ENCODE measurements around the gene ANXA9. TPM values are rescaled to one million over a fixed set of nuclear protein-coding genes. Genes with fewer than 3 reads are reported as not detected.

The ANXA9 gene
- total and polyA plus RNA-seq, 2 experiments from 2014 or later: 1.4 to 2.2 TPM

GRCh38 chr1:151003180-151003579 lies 21.1 kb downstream of the ANXA9 start:
- H2AFZ ChIP-seq: no peak overlapping the region
- Mint-ChIP-seq H3K9me3 (no peaks in the 10 kb centered on the region), H3K4me3 (no peak overlapping the region), H3K27me3 (ENCODE audit: insufficient read depth, low read depth, poor library complexity) (peaks cover 27% of the 10 kb centered on the region), H3K27ac (no peak overlapping the region), H3K4me1 (peaks cover 33% of the 10 kb centered on the region), H3K36me3 (ENCODE audit: low read depth) (peaks cover 3% of the 10 kb centered on the region; the same call in 2 of the 3 replicates)
- H3K4me3 ChIP-seq: no peak overlapping the region
- H3K27ac ChIP-seq (ENCODE audit: low read depth): no peak overlapping the region
- H3K79me2 ChIP-seq (replicated peaks; ENCODE audit: insufficient read depth): no peaks in the 10 kb centered on the region
- H3K9me2 ChIP-seq (ENCODE audit: insufficient read depth): no peaks in the 10 kb centered on the region
- no peaks in the 10 kb centered on the region for H3K27me3 ChIP-seq (ENCODE audit: insufficient read depth)
- H3K36me3 ChIP-seq (ENCODE audit: insufficient read depth): no peaks in the 10 kb centered on the region
- H3K4me1 ChIP-seq (ENCODE audit: insufficient read depth): peaks cover 22% of the 10 kb centered on the region
- H4K20me1 ChIP-seq (replicated peaks; ENCODE audit: insufficient read depth): no peaks in the 10 kb centered on the region
- peaks cover 10% of the 10 kb centered on the region; the same call in 1 of the 2 replicates for H3F3A ChIP-seq (replicated peaks; ENCODE audit: low read depth)
- H3K4me2 ChIP-seq: no peak overlapping the region
- ATAC-seq (no peak), DNase-seq (ENCODE audit: low spot score) (no peak)
- TF ChIP-seq, protein P1, sequence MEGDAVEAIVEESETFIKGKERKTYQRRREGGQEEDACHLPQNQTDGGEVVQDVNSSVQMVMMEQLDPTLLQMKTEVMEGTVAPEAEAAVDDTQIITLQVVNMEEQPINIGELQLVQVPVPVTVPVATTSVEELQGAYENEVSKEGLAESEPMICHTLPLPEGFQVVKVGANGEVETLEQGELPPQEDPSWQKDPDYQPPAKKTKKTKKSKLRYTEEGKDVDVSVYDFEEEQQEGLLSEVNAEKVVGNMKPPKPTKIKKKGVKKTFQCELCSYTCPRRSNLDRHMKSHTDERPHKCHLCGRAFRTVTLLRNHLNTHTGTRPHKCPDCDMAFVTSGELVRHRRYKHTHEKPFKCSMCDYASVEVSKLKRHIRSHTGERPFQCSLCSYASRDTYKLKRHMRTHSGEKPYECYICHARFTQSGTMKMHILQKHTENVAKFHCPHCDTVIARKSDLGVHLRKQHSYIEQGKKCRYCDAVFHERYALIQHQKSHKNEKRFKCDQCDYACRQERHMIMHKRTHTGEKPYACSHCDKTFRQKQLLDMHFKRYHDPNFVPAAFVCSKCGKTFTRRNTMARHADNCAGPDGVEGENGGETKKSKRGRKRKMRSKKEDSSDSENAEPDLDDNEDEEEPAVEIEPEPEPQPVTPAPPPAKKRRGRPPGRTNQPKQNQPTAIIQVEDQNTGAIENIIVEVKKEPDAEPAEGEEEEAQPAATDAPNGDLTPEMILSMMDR (conservative IDR thresholded peaks at IDR 0.05; ENCODE audit: low read depth in 2 of 2): no peak
- TF ChIP-seq EZH2 (IDR thresholded peaks at IDR 0.05; ENCODE audit: low read depth, unreplicated experiment) (no peak), NANOG (IDR thresholded peaks at IDR 0.05; ENCODE audit: borderline replicate concordance) (no peak), ZNF114 (CRISPR knock-in tag; IDR thresholded peaks at IDR 0.05) (no peak), EZH2phosphoT487 (IDR thresholded peaks at IDR 0.05; ENCODE audit: unreplicated experiment) (no peak), STAT1 (IDR thresholded peaks at IDR 0.05; ENCODE audit: unreplicated experiment) (no peak)

DNA sequence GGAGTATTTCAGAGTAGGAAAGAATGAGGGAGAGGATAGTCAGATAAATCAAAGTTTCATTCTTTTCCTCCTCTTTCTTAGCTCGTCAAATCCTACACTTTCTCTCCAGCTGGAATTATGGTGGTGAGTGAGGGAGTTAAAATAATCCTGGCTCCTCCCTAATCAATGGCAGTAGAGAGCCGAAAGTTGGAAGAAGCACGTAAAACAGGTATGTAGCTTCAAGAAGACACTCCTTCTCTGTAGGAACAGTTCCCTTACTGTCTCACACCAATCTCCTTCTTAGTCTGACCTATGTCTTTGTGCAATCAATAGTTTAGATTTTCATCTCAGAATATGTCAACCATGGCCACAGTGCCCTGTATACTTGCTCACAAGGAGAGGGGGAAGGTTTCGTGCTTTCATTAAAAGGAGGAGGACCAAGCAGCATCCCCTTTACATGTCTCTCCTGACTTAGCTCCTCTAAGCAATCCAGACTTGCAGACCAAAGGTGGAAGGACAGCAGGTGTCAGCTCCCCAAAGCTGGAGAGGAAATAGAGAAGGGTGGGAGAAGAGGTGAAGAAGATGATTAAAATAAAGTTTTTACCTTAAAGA lies 23.7 kb downstream of the ANXA9 start:
- H3K36me3 ChIP-seq (ENCODE audit: insufficient read depth): no peaks in the 10 kb centered on the region
- peak overlapping the region; percentile 51 for H3K4me3 ChIP-seq
- H3K9me3 Mint-ChIP-seq: no peaks in the 10 kb centered on the region
- DNase-seq (ENCODE audit: low spot score) (no peak), ATAC-seq (no peak)
- no peaks in the 10 kb centered on the region for H3K9me2 ChIP-seq (ENCODE audit: insufficient read depth)
- H3K79me2 ChIP-seq (replicated peaks; ENCODE audit: insufficient read depth): peaks cover 15% of the 10 kb centered on the region
- peaks cover 41% of the 10 kb centered on the region for H3K4me1 Mint-ChIP-seq
- no peaks in the 10 kb centered on the region for H3K27me3 ChIP-seq (ENCODE audit: insufficient read depth)
- peak overlapping the region; percentile 96 for H3K27ac Mint-ChIP-seq
- H3K4me1 ChIP-seq (ENCODE audit: insufficient read depth): peaks cover 25% of the 10 kb centered on the region
- peak overlapping the region; percentile 94 for H3K4me3 Mint-ChIP-seq
- peak overlapping the region; percentile 85 for H3K4me2 ChIP-seq
- peak overlapping the region; percentile 60 for H2AFZ ChIP-seq
- peak overlapping the region; percentile 73; the same call in 1 of the 2 replicates for H3K27ac ChIP-seq (ENCODE audit: low read depth)
- no peaks in the 10 kb centered on the region for H4K20me1 ChIP-seq (replicated peaks; ENCODE audit: insufficient read depth)
- peaks cover 25% of the 10 kb centered on the region for H3K27me3 Mint-ChIP-seq (ENCODE audit: insufficient read depth, low read depth, poor library complexity)
- H3K36me3 Mint-ChIP-seq (ENCODE audit: low read depth): peaks cover 3% of the 10 kb centered on the region; the same call in 2 of the 3 replicates
- peaks cover 10% of the 10 kb centered on the region; the same call in 1 of the 2 replicates for H3F3A ChIP-seq (replicated peaks; ENCODE audit: low read depth)
- TF ChIP-seq STAT1 (IDR thresholded peaks at IDR 0.05; ENCODE audit: unreplicated experiment): no peak
- no peak for TF ChIP-seq ETS1 (IDR thresholded peaks at IDR 0.05)
- TF ChIP-seq ZNF114 (CRISPR knock-in tag; IDR thresholded peaks at IDR 0.05): no peak
- TF ChIP-seq, protein P2, sequence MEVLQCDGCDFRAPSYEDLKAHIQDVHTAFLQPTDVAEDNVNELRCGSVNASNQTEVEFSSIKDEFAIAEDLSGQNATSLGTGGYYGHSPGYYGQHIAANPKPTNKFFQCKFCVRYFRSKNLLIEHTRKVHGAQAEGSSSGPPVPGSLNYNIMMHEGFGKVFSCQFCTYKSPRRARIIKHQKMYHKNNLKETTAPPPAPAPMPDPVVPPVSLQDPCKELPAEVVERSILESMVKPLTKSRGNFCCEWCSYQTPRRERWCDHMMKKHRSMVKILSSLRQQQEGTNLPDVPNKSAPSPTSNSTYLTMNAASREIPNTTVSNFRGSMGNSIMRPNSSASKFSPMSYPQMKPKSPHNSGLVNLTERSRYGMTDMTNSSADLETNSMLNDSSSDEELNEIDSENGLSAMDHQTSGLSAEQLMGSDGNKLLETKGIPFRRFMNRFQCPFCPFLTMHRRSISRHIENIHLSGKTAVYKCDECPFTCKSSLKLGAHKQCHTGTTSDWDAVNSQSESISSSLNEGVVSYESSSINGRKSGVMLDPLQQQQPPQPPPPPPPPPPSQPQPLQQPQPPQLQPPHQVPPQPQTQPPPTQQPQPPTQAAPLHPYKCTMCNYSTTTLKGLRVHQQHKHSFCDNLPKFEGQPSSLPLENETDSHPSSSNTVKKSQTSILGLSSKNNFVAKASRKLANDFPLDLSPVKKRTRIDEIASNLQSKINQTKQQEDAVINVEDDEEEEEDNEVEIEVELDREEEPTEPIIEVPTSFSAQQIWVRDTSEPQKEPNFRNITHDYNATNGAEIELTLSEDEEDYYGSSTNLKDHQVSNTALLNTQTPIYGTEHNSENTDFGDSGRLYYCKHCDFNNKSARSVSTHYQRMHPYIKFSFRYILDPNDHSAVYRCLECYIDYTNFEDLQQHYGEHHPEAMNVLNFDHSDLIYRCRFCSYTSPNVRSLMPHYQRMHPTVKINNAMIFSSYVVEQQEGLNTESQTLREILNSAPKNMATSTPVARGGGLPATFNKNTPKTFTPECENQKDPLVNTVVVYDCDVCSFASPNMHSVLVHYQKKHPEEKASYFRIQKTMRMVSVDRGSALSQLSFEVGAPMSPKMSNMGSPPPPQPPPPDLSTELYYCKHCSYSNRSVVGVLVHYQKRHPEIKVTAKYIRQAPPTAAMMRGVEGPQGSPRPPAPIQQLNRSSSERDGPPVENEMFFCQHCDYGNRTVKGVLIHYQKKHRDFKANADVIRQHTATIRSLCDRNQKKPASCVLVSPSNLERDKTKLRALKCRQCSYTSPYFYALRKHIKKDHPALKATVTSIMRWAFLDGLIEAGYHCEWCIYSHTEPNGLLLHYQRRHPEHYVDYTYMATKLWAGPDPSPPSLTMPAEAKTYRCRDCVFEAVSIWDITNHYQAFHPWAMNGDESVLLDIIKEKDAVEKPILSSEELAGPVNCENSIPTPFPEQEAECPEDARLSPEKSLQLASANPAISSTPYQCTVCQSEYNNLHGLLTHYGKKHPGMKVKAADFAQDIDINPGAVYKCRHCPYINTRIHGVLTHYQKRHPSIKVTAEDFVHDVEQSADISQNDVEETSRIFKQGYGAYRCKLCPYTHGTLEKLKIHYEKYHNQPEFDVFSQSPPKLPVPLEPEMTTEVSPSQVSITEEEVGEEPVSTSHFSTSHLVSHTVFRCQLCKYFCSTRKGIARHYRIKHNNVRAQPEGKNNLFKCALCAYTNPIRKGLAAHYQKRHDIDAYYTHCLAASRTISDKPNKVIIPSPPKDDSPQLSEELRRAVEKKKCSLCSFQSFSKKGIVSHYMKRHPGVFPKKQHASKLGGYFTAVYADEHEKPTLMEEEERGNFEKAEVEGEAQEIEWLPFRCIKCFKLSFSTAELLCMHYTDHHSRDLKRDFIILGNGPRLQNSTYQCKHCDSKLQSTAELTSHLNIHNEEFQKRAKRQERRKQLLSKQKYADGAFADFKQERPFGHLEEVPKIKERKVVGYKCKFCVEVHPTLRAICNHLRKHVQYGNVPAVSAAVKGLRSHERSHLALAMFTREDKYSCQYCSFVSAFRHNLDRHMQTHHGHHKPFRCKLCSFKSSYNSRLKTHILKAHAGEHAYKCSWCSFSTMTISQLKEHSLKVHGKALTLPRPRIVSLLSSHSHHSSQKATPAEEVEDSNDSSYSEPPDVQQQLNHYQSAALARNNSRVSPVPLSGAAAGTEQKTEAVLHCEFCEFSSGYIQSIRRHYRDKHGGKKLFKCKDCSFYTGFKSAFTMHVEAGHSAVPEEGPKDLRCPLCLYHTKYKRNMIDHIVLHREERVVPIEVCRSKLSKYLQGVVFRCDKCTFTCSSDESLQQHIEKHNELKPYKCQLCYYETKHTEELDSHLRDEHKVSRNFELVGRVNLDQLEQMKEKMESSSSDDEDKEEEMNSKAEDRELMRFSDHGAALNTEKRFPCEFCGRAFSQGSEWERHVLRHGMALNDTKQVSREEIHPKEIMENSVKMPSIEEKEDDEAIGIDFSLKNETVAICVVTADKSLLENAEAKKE (CRISPR knock-in tag; IDR thresholded peaks at IDR 0.05): no peak
- no peak for TF ChIP-seq POLR2AphosphoS5 (IDR thresholded peaks at IDR 0.05; ENCODE audit: low read depth)
- TF ChIP-seq, protein P1 (conservative IDR thresholded peaks at IDR 0.05; ENCODE audit: low read depth in 2 of 2): no peak
- TF ChIP-seq JUNB (IDR thresholded peaks at IDR 0.05; ENCODE audit: unreplicated experiment): no peak
